Neuronal stem cell (in vitro differentiated cells): Measurements from ENCODE around the gene KAZN.
A peak's percentile ranks its signal among the peaks of the same experiment; 100 is the strongest.

Experiments used
- DNase-seq: peaks from one replicate; pipeline ENCODE4 v3.0.0-alpha.2; 2013; ENCODE audit warnings: low spot score
- H2AFZ ChIP-seq: one replicate; pipeline ENCODE4 v1.6.1; 2013; ENCODE audit warnings: mild to moderate bottlenecking, low read length, inconsistent platforms
- H2AK5ac ChIP-seq: 2 replicates; pipeline ENCODE4 v1.6.1; 2013; ENCODE audit warnings: low read depth, mild to moderate bottlenecking, inconsistent platforms, low read length, moderate library complexity, mixed read lengths
- H2BK120ac ChIP-seq: 2 replicates; pipeline ENCODE4 v1.6.1; 2013; ENCODE audit warnings: low read depth, mild to moderate bottlenecking, inconsistent platforms, low read length, moderate library complexity, mixed read lengths
- H2BK12ac ChIP-seq: one replicate; pipeline ENCODE4 v1.6.1; 2013; ENCODE audit warnings: low read length, inconsistent platforms
- H2BK15ac ChIP-seq: 2 replicates; pipeline ENCODE4 v1.6.1; 2013; ENCODE audit warnings: mild to moderate bottlenecking, low read length, inconsistent platforms, mixed read lengths
- H2BK5ac ChIP-seq: one replicate; pipeline ENCODE4 v1.6.1; 2013; ENCODE audit warnings: inconsistent platforms, mild to moderate bottlenecking, low read length, moderate library complexity
- H3K14ac ChIP-seq: one replicate; pipeline ENCODE4 v1.6.1; 2013; ENCODE audit warnings: low read length, inconsistent platforms
- H3K18ac ChIP-seq: 2 replicates; pipeline ENCODE4 v1.6.1; 2013; ENCODE audit warnings: low read length, inconsistent platforms
- H3K23ac ChIP-seq: 2 replicates; pipeline ENCODE4 v1.6.1; 2013; ENCODE audit warnings: low read depth, mild to moderate bottlenecking, mixed read lengths, low read length, inconsistent platforms; ENCODE audit not compliant: poor library complexity
- H3K27ac ChIP-seq: replicated peaks from 3 replicates; pipeline ENCODE4 v1.5.1; 2013; ENCODE audit warnings: low read length, inconsistent platforms
- H3K27me3 ChIP-seq, 3 experiments: 2 replicates each; pipeline ENCODE4 v1.6.1; 2013; ENCODE audit warnings: low read length in 3 of 3, mild to moderate bottlenecking in 2 of 3, inconsistent platforms in 1 of 3, low read depth in 1 of 3, mixed read lengths in 1 of 3, moderate library complexity in 1 of 3; ENCODE audit not compliant: control insufficient read depth in 3 of 3, insufficient read depth in 3 of 3
- H3K36me3 ChIP-seq, 2 donors: replicated peaks in 1 of 2; 2 replicates each; pipeline ENCODE4 v1.6.1; 2013; ENCODE audit warnings: low read length in 2 of 2; ENCODE audit not compliant: control insufficient read depth in 2 of 2, insufficient read depth in 2 of 2
- H3K4ac ChIP-seq: 2 replicates; pipeline ENCODE4 v1.6.1; 2013; ENCODE audit warnings: inconsistent platforms, mild to moderate bottlenecking, low read length, moderate library complexity
- H3K4me1 ChIP-seq, 2 donors: 1 replicate in 1 of 2; 2 replicates in 1 of 2; pipeline ENCODE4 v1.6.1; 2013; ENCODE audit warnings: low read length in 2 of 2, low read depth in 1 of 2; ENCODE audit not compliant: control insufficient read depth in 2 of 2, insufficient read depth in 1 of 2
- H3K4me2 ChIP-seq: one replicate; pipeline ENCODE4 v1.6.1; 2013; ENCODE audit warnings: mild to moderate bottlenecking, low read length, inconsistent platforms; ENCODE audit not compliant: insufficient read depth, poor library complexity, severe bottlenecking
- H3K4me3 ChIP-seq, 2 donors: 2 replicates each; pipeline ENCODE4 v1.5.1; 2013; ENCODE audit warnings: low read length in 2 of 2, mild to moderate bottlenecking in 2 of 2, inconsistent platforms in 1 of 2, moderate library complexity in 1 of 2
- H3K79me1 ChIP-seq: one replicate; pipeline ENCODE4 v1.6.1; 2013; ENCODE audit warnings: low read depth, mild to moderate bottlenecking, inconsistent platforms, low read length, moderate library complexity
- H3K9ac ChIP-seq: one replicate; pipeline ENCODE4 v1.6.1; 2013; ENCODE audit warnings: mild to moderate bottlenecking, low read depth, low read length, inconsistent platforms; ENCODE audit not compliant: poor library complexity
- H3K9me3 ChIP-seq, 2 donors: replicated peaks in 1 of 2; 2 replicates each; pipeline versions ENCODE3 to v1.6.1; 2013; ENCODE audit warnings: low read length in 2 of 2, mild to moderate bottlenecking in 2 of 2, inconsistent platforms in 1 of 2, low read depth in 1 of 2, mixed read lengths in 1 of 2, moderate library complexity in 1 of 2; ENCODE audit not compliant: control insufficient read depth in 2 of 2, insufficient read depth in 1 of 2
- H4K8ac ChIP-seq: one replicate; pipeline ENCODE4 v1.6.1; 2013; ENCODE audit warnings: low read depth, mild to moderate bottlenecking, inconsistent platforms, low read length, moderate library complexity
- H4K91ac ChIP-seq: one replicate; pipeline ENCODE4 v1.6.1; 2013; ENCODE audit warnings: low read length, low read depth, mild to moderate bottlenecking, inconsistent platforms; ENCODE audit not compliant: poor library complexity
- WGBS, 2 donors: extraction: QIAGEN DNeasy Blood & Tissue Kit; methylation state at CpG; one replicate each; pipeline ENCODE4 v1.1.7; 2013; ENCODE audit warnings: missing lambda C conversion rate in 2 of 2, mixed read lengths in 1 of 2; ENCODE audit not compliant: insufficient read length in 2 of 2, insufficient replicate concordance in 1 of 2; ENCODE audit errors: extremely low coverage in 2 of 2; 5-methylcytosine and 5-hydroxymethylcytosine counted together

The KAZN gene

DNA sequence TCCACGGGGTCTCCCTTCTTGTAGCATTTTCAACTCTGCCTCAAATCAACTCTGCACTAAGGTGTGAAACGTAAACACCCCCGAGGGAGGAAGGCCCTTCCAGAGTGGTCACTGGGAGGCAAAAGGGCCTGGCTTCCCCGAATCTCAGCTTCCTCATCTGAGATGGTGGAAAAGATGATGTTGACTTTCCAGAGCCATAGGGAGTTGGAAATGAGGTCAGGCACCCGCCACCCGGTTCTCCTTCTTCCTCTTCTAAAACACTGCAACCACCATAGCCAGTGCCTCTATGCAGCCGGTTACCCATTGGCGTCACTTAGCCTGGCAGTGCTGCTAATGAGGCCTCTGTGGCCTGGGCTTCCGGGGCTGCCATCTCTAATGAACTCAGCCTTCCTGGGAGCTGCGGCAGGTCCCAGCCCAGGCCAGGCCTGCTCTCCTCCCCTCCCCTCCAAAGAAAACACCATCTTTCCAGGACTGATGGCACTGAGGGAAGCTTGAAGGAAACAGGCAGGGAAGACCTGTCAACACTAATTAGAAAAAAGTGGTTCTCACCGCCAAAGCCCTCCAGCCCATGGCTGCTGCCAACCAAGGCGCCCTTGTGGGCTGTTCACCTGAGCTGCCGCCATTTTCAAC, 175.0 kb downstream of the KAZN start:
- H4K91ac ChIP-seq = peak overlapping the region; percentile 38
- peaks cover 3% of the 10 kb centered on the region for H3K79me1 ChIP-seq
- H4K8ac ChIP-seq = no peak overlapping the region
- H3K4me3 ChIP-seq = no peak overlapping the region
- peak overlapping the region; percentile 11 for H2BK5ac ChIP-seq
- no peaks in the 10 kb centered on the region for H3K27me3 ChIP-seq
- H3K14ac ChIP-seq = no peak overlapping the region
- H2BK120ac ChIP-seq = no peak overlapping the region
- H2BK15ac ChIP-seq = no peak overlapping the region
- no peak overlapping the region for H2AFZ ChIP-seq
- H3K4me1 ChIP-seq = peaks cover 0 to 10% of the 10 kb centered on the region in 2 donors
- H3K4me2 ChIP-seq = no peak overlapping the region
- peaks cover 0 to 17% of the 10 kb centered on the region in 2 donors for H3K36me3 ChIP-seq
- no peak overlapping the region for H2AK5ac ChIP-seq
- H3K18ac ChIP-seq = peak overlapping the region; percentile 3
- H3K9me3 ChIP-seq = peaks cover 0 to 3% of the 10 kb centered on the region in 2 donors
- H2BK12ac ChIP-seq = no peak overlapping the region
- no peak overlapping the region for H3K9ac ChIP-seq
- no peak overlapping the region for H3K27ac ChIP-seq
- H3K4ac ChIP-seq = no peak overlapping the region
- WGBS, 2 donors = no CpG with 5 or more reads among the region's 13 CpGs
- DNase-seq = no peak
- H3K23ac ChIP-seq = no peak overlapping the region

DNA sequence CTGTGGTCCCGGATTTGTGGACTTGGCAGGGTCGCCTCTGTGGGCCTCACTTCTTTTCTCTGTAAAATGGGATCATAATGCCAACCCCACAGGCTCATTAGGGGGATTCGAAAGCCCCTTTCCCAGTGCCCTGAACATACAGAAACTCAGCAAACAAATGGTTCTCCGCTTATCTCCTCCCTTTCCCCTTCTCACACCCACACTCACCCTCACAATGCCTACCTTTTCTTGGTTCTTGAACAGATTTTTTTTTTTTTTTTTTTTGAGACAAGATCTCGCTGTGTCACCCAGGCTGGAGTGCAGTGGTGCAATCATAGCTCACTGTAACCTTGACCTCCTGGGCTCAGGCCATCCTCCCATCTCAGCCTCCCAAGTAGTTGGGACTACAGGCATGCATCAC, 175.7 kb downstream of the KAZN start:
- Histone ChIP-seq H3K14ac (no peak overlapping the region), H2BK5ac (no peak overlapping the region), H3K23ac (no peak overlapping the region), H3K4me1 (peaks cover 5 to 11% of the 10 kb centered on the region in 2 donors), H3K4me2 (no peak overlapping the region), H2BK12ac (no peak overlapping the region), H3K36me3 (peaks cover 0 to 17% of the 10 kb centered on the region in 2 donors), H2AK5ac (no peak overlapping the region), H3K4ac (no peak overlapping the region), H4K91ac (no peak overlapping the region), H3K18ac (no peak overlapping the region), H3K4me3 (no peak overlapping the region), H2BK15ac (no peak overlapping the region), H2AFZ (no peak overlapping the region), H3K27ac (no peak overlapping the region), H2BK120ac (no peak overlapping the region), H3K9ac (no peak overlapping the region), H4K8ac (no peak overlapping the region), H3K79me1 (peaks cover 3% of the 10 kb centered on the region), H3K27me3 (no peaks in the 10 kb centered on the region), H3K9me3 (peaks cover 0 to 3% of the 10 kb centered on the region in 2 donors)
- DNase-seq = no peak
- no CpG with 5 or more reads among the region's 5 CpGs for WGBS, 2 donors

DNA sequence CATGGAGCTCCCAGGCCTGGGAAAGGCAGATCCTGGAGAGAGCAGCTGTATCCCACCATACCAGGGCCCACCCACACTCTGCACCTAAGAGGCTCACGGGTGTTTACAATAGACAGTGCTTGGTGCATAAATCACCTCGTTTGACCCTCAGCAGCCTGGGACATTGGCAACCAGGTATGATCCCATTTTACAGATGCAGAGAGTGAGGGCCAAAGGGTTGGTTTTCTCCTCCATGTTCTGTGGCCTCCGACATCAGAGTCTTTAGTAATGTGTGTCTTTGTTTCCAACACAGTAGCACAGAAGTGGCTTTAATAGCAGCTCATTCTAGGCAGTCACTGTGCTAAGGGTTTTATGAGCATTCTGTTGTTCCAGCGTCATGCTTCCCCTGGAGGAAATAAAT, 176.5 kb downstream of the KAZN start:
- Histone ChIP-seq H2AK5ac (no peak overlapping the region), H2AFZ (no peak overlapping the region), H3K4ac (no peak overlapping the region), H3K4me3 (no peak overlapping the region), H3K27me3 (no peaks in the 10 kb centered on the region), H3K4me1 (peaks cover 12 to 15% of the 10 kb centered on the region in 2 donors), H4K8ac (no peak overlapping the region), H3K23ac (no peak overlapping the region), H3K4me2 (no peak overlapping the region), H4K91ac (no peak overlapping the region), H3K79me1 (peaks cover 3% of the 10 kb centered on the region), H2BK12ac (no peak overlapping the region), H3K9ac (no peak overlapping the region), H3K27ac (no peak overlapping the region), H2BK120ac (no peak overlapping the region), H3K18ac (no peak overlapping the region), H2BK15ac (no peak overlapping the region), H3K36me3 (peaks cover 0 to 17% of the 10 kb centered on the region in 2 donors), H2BK5ac (no peak overlapping the region), H3K9me3 (no peaks in the 10 kb centered on the region), H3K14ac (no peak overlapping the region)
- DNase-seq = no peak
- WGBS, 2 donors = no CpG with 5 or more reads among the region's 4 CpGs

DNA sequence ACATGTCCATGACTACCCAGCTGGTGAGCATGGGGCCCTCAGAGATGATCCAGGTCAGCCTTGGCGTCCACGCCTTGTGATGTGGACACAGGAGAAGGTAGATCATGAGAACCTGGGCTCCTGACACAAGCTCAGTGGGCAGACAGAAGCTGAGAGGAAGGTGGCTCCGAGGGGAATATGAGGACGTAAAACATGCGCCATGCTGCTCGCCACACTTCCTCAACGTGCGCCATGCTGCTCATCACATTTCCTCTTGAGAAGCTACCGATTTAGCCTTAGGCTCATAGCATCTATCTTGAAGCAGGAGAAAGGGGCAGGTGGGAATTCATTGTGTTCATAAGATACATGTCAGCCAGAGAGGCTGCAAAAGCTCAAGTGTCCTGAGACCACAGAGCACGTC, 176.9 kb downstream of the KAZN start:
- Histone ChIP-seq H3K36me3 (peaks cover 0 to 18% of the 10 kb centered on the region in 2 donors), H2AFZ (no peak overlapping the region), H3K9me3 (no peaks in the 10 kb centered on the region), H2BK5ac (no peak overlapping the region), H3K18ac (peak overlapping the region; percentile 68), H3K79me1 (peaks cover 3% of the 10 kb centered on the region), H3K9ac (no peak overlapping the region), H2BK120ac (no peak overlapping the region), H4K91ac (no peak overlapping the region), H3K4me2 (no peak overlapping the region), H2BK15ac (no peak overlapping the region), H3K23ac (no peak overlapping the region), H3K4me3 (peak overlapping the region in 1 of 2 donors; percentile 7), H4K8ac (no peak overlapping the region), H3K4ac (no peak overlapping the region), H2BK12ac (no peak overlapping the region), H3K14ac (no peak overlapping the region), H3K4me1 (peaks cover 15 to 16% of the 10 kb centered on the region in 2 donors), H3K27me3 (no peaks in the 10 kb centered on the region), H2AK5ac (peak overlapping the region; percentile 77), H3K27ac (no peak overlapping the region)
- WGBS, 2 donors = no CpG with 5 or more reads among the region's 10 CpGs
- DNase-seq = no peak
